NB4 (cell line): ENCODE results near the gene KLF16.

Experiments
- CTCF ChIP-seq: IDR thresholded peaks from one replicate; pipeline ENCODE4 v1.5.1; 2012; ENCODE audit warnings: low read depth, low read length
- POLR2A ChIP-seq: IDR thresholded peaks from 2 replicates; pipeline ENCODE4 v1.6.1; 2011; ENCODE audit warnings: mild to moderate bottlenecking; ENCODE audit not compliant: insufficient read length; ENCODE audit errors: extremely low read depth

- TF ChIP-seq CTCF: no peak
- TF ChIP-seq POLR2A: no peak
Observed at GRCh38 chr19:1845125-1845515, 18.3 kb downstream of the KLF16 start.
